Mesothelial cell of epicardium (in vitro differentiated cells): ENCODE results near the gene DCLK1. TPM values are rescaled to one million over a fixed set of nuclear protein-coding genes. Genes with fewer than 3 reads are reported as not detected.

ENCODE experiments used
- DNase-seq, 2 experiments: peaks; one replicate each; pipeline ENCODE4 v3.0.0; 2021; ENCODE audit warnings: low spot score in 2 of 2; ENCODE audit not compliant: unreplicated experiment in 2 of 2
- H3K27ac Mint-ChIP-seq: 2 replicates; pipeline ENCODE4 v1.8.0; 2021; ENCODE audit warnings: mixed read lengths
- H3K27me3 Mint-ChIP-seq: 2 replicates; pipeline ENCODE4 v1.8.0; 2021; ENCODE audit warnings: low read depth, mixed read lengths
- H3K36me3 Mint-ChIP-seq: 2 replicates; pipeline ENCODE4 v1.8.0; 2021; ENCODE audit warnings: mixed read lengths
- H3K4me1 Mint-ChIP-seq: 2 replicates; pipeline ENCODE4 v1.8.0; 2021; ENCODE audit warnings: mixed read lengths
- H3K4me3 Mint-ChIP-seq: 2 replicates; pipeline ENCODE4 v1.8.0; 2021; ENCODE audit warnings: mild to moderate bottlenecking, moderate library complexity, mixed read lengths
- H3K9me3 Mint-ChIP-seq: 2 replicates; pipeline ENCODE4 v1.8.0; 2021; ENCODE audit warnings: mixed read lengths
- total RNA-seq: library from RNA; stranded (reverse); gene quantifications from 3 replicates; pipeline ENCODE4 v1.2.1, GENCODE V29; 2021
- TF ChIP-seq, protein P1 (sequence below): fragments of 200-600 bp; sonication (generic); IDR thresholded peaks from one replicate; pipeline ENCODE4 v1.5.0; 2021; ENCODE audit warnings: antibody characterized with exemption; ENCODE audit not compliant: unreplicated experiment

Gene DCLK1
- total RNA-seq, 1 donor from 2014 or later = 21.7 TPM

DNA sequence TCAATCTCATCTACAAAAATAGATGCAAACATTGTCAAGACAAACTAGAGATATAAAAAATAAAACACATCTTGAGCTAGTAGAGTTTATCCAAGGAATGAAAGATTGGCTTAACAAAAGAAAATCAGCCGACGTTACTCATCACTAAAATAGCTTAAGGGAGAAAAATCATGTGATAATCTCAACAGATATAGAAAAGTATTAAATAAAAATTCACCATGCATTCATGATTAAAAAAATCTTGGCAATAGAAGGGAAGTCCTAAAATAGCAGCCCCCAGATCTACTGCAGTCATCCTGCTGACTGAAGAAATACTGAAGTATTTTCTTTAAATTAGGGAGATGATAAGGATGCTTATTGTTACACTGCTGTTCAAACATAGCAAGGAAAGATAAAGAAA is 12.6 kb upstream of the DCLK1 start:
- DNase-seq = no peak
- Mint-ChIP-seq H3K9me3 (peaks cover 39% of the 10 kb centered on the region), H3K27me3 (peaks cover 2% of the 10 kb centered on the region), H3K27ac (no peak overlapping the region), H3K36me3 (peaks cover 2% of the 10 kb centered on the region), H3K4me1 (no peaks in the 10 kb centered on the region), H3K4me3 (no peak overlapping the region)
- TF ChIP-seq, protein P1, sequence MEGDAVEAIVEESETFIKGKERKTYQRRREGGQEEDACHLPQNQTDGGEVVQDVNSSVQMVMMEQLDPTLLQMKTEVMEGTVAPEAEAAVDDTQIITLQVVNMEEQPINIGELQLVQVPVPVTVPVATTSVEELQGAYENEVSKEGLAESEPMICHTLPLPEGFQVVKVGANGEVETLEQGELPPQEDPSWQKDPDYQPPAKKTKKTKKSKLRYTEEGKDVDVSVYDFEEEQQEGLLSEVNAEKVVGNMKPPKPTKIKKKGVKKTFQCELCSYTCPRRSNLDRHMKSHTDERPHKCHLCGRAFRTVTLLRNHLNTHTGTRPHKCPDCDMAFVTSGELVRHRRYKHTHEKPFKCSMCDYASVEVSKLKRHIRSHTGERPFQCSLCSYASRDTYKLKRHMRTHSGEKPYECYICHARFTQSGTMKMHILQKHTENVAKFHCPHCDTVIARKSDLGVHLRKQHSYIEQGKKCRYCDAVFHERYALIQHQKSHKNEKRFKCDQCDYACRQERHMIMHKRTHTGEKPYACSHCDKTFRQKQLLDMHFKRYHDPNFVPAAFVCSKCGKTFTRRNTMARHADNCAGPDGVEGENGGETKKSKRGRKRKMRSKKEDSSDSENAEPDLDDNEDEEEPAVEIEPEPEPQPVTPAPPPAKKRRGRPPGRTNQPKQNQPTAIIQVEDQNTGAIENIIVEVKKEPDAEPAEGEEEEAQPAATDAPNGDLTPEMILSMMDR = no peak

DNA sequence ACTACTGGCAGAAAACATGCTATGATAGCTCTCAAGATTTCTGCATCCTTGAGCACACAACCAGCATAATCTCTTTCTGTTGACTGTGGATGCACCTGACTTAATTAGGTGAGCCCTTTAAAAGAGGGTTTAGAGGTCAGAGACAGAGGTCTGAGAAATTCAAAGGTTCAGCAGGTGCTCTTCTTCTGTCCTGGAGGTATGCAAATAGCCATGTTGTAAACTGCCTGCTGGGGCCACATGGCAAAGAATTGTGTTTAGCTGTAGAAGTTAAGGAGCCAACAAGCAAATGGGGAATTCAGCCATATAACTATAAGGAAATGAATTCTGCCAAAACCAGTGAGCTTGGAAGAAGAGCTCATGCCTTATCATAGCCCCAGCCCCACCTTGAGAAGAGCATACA is 11.6 kb upstream of the DCLK1 start:
- Mint-ChIP-seq H3K9me3 (peaks cover 44% of the 10 kb centered on the region), H3K4me1 (no peaks in the 10 kb centered on the region), H3K27me3 (peaks cover 6% of the 10 kb centered on the region), H3K27ac (no peak overlapping the region), H3K36me3 (peaks cover 2% of the 10 kb centered on the region), H3K4me3 (no peak overlapping the region)
- TF ChIP-seq, protein P1 = no peak
- no peak for DNase-seq

DNA sequence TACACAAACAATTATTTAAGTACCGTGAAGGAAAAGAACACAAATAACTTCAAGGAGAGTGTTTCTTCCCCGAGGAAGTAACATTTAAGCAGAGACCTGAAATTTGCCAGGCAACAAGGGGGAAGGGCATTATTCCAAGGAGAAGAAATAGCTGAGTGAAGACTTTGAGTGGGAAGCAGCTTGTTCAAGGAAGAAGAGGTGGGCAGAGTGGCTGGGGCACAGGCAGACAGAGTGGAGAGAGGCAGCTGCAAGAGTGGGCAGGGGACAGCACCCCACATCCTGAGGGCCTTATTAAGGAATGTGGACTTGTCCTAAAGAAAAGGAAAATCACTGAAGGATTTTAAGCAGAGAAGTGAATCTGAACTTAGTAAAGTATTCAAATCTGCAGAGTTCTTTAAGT is 4.7 kb upstream of the DCLK1 start:
- no peak for DNase-seq
- H3K36me3 Mint-ChIP-seq = no peaks in the 10 kb centered on the region
- peaks cover 58% of the 10 kb centered on the region for H3K27me3 Mint-ChIP-seq
- H3K4me3 Mint-ChIP-seq = no peak overlapping the region
- peaks cover 20% of the 10 kb centered on the region for H3K9me3 Mint-ChIP-seq
- H3K4me1 Mint-ChIP-seq = no peaks in the 10 kb centered on the region
- no peak overlapping the region for H3K27ac Mint-ChIP-seq
- TF ChIP-seq, protein P1 = no peak

DNA sequence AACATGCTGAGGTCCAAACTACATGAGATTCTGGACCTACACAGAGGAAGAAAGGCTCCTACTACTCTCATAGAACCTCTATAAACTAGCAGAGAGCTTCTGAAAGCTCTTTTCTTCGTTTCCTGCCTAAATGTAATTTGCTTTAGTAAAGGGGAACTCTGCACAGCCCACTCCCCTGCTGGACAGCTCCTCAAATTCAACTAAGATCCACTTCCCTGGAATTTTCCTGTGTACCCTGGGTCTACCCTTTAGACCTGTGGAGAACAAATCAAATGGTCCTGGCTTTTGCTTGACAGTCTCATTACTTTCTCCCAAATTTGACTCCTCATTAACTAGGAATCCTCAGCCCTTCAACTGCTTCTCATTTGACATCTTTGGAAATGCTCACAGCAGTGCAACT is 3.5 kb upstream of the DCLK1 start:
- Mint-ChIP-seq H3K27me3 (peaks cover 66% of the 10 kb centered on the region), H3K27ac (no peak overlapping the region), H3K36me3 (no peaks in the 10 kb centered on the region), H3K9me3 (peaks cover 8% of the 10 kb centered on the region), H3K4me1 (peaks cover 7% of the 10 kb centered on the region), H3K4me3 (no peak overlapping the region)
- no peak for DNase-seq
- TF ChIP-seq, protein P1 = no peak

DNA sequence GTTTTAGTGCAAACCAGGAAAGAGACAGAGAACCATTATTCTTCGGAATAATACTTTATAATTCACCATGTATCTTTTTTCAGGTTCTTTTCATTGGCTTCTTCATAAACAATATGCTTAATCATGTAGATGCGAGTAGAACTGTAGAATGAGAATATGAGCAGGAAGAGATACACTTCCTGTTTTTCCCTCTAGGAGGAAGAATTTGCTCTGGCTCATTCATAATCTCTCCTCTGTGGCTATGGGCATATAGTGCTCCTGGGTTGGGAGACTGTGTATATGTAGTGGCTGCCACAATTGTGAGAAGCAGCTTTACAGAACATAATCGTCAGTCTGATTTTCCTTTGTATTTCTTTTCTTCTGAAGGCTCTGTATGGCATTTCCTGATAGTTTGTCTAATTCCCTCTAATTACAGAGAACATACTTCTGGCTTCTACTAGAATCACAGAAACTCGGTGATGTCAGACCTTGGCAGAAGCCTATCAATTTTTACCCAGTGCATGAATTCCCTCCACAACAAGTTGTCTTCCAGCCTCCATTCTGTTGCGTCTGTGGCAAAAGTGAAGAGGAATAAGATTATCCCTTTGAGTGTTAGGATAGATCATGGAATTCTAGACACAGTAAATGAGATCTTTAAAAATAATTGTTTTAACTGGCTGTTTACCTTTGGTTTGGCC is 2.9 kb upstream of the DCLK1 start:
- TF ChIP-seq, protein P1 = no peak
- Mint-ChIP-seq H3K36me3 (no peaks in the 10 kb centered on the region), H3K27ac (no peak overlapping the region), H3K9me3 (peaks cover 8% of the 10 kb centered on the region), H3K4me3 (no peak overlapping the region), H3K4me1 (peaks cover 7% of the 10 kb centered on the region), H3K27me3 (peaks cover 72% of the 10 kb centered on the region)
- DNase-seq = no peak
